T-helper 9 cell (primary cell): Measurements from ENCODE around the gene KYAT1.
"Not testable (repeated sequence)": the region's sequence is repeated elsewhere in the genome, so short reads cannot be mapped to it uniquely, and the experiment has no call there.

ENCODE experiments used
- DNase-seq: peaks from one replicate; pipeline ENCODE4 v3.0.0-alpha.2; 2020

Gene KYAT1

DNA sequence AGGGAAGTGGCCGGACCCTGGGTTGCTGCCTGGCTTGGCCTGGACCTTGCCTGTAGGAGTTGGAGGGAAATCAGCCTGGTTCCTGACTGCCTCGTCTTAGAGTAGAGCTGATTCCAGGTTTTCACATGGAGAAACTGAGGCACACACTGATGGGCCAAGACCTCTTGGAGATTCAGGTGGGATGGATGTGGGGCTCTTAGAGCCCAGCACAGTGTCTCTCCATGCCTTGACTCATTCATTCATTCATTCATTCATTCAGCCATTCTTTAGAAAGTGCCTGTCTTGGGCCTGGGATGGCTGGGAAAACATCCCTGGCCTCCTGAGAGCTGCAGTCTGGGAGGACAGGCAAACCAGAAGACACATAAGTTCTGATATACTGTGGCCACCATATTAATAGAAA lies 2.4 kb upstream of the KYAT1 start:
- DNase-seq, result no peak

DNA sequence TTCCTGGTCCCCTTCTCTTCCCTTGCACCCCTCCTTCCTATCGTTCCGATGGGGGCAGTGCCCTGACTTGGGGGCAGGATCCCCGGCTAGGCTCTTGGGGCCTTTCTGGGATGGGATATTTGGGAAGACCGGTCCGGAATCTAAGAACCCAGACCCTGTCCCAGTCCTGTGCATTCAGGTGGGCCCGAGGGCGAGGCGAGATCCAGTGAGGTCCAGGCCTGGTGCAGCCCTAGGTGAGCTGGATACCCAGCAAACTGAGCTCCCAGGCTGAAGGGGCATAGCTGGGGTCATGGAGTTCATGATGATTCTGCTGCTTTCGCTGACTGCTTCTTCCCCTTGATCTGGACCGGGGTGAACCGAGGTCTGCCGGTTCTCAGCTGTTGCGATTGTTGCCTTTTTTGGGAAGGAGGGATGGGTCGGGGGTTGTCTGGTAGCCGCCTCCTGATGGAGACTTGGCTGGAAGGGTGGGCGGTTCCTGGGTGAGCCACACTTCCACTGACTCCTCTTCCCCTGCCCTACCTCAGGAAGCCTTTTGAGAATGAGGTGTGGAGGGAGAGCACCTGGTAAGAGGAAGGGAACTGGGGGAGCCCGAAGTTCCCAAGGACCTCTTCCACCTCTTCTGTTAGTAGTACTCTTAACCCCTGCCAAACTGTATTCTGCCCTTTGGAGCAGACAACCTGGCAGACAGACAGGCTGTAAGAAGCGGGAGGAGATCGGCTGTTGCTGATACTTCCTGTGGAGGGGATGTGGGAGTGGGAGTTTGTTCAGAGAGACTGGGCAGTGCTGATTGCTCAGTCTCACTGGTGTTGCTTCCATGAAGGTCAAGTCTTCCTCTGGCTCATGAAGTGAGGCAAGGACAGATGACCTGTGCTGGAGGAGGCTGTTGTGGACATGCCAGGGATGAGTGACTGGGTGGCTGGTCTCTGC lies 1.2 kb upstream of the KYAT1 start:
- no peak for DNase-seq

- DNase-seq, result no peak
These were observed 3.9 kb downstream of the KYAT1 start for GRCh38 chr9:128877852-128878251.

GRCh38 chr9:128870941-128871265 lies 10.8 kb downstream of the KYAT1 start:
- DNase-seq, result not testable (repeated sequence)

DNA sequence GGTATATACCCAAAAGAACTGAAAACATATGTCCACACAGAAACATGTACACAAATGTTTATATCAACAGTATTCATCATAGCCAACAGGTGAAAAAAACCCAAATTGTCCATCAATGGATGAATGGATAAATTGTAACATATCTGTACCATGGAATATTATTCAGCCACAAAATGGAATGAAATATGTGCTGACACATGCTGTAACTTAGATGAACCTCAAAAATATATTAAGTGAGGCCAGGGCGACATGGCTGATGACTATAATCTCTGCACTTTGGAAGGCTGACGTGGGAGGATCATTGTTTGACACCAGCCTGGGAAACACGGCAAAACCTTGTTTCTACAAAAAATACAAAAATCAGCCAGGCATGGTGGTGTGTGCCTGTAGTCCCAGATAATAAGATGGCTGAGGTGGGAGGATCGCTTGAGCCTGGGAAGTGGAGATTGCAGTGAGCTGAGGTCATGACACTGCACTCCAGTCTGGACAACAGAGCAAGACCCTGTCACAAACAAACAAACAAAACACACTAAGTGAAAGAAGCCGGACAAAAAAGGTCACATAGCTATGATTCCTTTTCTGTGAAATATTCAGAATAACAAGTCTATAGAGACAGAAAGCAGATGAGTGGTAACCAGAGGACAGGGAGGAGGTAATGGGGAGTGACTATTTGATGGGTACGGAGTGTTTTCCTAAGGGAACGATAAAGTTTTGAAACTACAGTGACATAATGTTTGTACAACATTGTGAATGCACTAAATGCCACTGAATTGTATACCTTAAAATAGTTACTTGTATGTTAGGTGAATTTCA lies 11.4 kb downstream of the KYAT1 start:
- DNase-seq, result no peak

GRCh38 chr9:128863647-128864046 lies 18.1 kb downstream of the KYAT1 start:
- peak; percentile 86 for DNase-seq

DNA sequence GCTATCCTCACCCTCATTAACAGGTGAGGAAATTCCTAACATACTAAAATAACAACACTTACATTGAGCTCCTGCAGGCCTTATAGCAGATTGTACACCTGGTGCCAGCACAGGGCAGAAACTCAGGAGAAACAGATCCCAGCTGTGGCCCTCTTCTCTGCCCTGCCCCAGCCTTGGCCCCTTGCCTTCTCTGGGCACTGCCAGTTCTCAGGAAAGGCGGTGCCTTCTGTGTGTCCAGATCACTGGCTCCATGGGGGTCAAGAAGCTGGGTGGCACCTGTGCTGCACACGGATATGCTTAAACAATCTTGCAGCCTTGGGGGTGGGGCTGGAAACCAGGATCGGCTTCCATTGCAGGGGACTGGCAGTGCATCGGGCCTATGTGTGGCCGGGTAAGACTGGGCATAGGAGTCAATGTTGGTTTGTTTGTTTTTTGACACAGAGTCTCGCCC lies 19.3 kb downstream of the KYAT1 start:
- no peak for DNase-seq

DNA sequence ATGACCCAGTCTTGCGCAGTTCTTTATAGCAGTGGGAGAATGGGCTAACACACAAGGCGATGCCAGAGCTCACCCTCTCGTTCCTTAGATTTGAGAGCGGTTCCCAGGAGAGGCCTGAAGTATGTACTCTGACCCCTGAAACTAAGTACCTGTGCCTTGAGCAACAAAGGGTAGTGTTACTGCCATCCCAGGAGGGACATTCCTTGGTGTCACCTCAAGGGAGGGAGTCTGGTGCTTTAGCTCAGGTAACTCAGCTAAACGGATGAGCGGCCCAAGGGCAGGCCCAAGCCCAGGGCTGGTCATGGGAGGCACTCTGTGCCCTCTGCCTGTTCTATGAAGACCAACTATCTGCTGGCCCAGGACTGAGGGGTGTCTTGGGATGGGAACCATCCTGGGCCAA lies 20.2 kb downstream of the KYAT1 start:
- DNase-seq, result no peak

- no peak for DNase-seq
These were observed 20.8 kb downstream of the KYAT1 start for GRCh38 chr9:128860937-128861336.

DNA sequence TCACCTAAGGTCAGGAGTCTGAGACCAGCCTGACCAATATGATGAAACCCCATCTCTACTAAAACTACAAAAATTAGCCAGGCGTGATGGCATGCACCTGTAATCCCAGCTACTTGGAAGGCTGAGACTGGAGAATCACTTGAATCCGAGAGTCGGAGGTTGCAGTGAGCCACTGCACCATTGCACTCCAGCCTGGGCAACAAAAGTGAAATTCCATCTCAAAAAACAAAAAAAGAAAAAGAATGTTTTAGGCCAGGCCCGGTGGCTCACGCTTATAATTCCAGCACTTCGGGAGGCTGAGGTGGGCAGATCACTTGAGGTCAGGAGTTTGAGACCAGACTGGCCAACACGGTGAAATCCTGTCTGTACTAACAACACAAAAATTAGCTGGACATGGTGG lies 23.3 kb downstream of the KYAT1 start:
- not testable (repeated sequence) for DNase-seq

DNA sequence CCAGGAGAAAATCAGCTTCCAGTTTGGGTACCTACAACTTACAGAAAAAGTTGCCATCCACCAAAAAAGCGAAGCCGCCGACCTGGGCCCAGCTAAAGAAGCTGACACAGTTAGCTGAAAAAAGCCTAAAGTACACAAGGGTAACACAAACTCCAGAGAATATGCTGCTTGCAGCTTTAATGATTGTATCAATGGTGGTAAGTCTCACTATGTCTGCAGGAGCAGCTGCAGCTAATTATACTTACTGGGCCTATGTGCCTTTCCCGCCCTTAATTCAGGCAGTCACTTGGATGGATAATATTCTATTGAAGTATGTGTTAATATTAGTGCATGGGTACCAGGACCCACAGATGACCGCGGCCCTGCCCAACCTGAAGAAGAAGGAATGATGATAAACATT lies 27.3 kb downstream of the KYAT1 start:
- not testable (repeated sequence) for DNase-seq

DNA sequence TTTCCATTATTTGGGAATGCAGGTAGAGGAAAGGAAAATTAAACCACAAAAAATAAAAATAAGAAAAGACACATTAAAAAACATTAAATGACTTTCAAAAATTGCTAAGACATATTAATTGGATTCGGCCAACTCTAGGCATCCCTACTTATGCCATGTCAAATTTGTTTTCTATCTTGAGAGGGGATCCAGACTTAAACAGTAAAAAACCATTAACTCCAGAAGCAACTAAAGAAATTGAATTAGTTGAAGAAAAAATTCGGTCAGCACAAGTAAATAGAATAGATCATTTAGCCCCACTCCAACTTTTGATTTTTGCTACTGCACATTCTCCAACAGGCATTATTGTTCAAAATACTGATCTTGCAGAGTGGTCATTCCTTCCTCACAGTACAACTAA lies 29.1 kb downstream of the KYAT1 start:
- not testable (repeated sequence) for DNase-seq

GRCh38 chr9:128851779-128852600 lies 29.8 kb downstream of the KYAT1 start:
- not testable (repeated sequence) for DNase-seq

DNA sequence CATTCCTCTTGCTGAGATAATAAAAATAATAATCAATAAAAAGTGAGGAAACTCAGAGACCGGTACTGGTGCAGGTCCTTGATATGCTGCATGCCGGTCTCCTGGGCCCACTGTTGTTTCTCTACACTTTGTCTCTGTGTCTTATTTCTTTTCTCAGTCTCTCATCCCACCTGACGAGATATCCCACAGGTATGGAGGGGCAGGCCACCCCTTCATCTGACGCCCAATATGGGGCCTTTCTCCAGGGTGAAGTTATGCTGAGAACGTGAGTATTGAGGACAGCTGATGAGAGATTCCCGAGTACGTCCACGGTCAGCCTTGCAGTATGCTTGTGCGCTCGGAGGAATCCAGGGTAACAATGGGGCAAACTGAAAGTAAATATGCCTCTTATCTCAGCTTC lies 30.7 kb downstream of the KYAT1 start:
- not testable (repeated sequence) for DNase-seq

DNA sequence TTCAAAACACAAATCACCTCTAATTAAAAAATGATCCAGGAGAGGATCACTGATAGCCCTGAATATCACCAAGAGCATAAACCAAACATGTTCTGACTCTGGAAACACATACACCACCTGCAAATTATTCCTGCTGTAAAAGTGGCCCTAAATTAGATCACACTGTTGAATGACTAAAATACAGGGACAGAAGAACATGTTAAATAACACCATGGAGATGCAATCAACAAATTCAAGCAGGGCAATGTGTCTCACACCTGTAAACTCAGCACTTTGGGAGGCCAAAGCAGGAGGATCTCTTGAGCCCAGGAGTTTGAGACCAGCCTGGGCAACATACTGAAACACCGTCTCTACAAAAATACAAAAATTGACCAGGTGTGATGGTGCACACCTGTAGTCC lies 33.9 kb downstream of the KYAT1 start:
- DNase-seq, result no peak

- DNase-seq, result no peak
These were observed 35.1 kb downstream of the KYAT1 start for GRCh38 chr9:128846680-128847030.

- DNase-seq, result no peak
These were observed 36.4 kb downstream of the KYAT1 start for GRCh38 chr9:128845186-128845931.

- DNase-seq, result not testable (repeated sequence)
These were observed 38.6 kb downstream of the KYAT1 start for GRCh38 chr9:128843171-128843570.

DNA sequence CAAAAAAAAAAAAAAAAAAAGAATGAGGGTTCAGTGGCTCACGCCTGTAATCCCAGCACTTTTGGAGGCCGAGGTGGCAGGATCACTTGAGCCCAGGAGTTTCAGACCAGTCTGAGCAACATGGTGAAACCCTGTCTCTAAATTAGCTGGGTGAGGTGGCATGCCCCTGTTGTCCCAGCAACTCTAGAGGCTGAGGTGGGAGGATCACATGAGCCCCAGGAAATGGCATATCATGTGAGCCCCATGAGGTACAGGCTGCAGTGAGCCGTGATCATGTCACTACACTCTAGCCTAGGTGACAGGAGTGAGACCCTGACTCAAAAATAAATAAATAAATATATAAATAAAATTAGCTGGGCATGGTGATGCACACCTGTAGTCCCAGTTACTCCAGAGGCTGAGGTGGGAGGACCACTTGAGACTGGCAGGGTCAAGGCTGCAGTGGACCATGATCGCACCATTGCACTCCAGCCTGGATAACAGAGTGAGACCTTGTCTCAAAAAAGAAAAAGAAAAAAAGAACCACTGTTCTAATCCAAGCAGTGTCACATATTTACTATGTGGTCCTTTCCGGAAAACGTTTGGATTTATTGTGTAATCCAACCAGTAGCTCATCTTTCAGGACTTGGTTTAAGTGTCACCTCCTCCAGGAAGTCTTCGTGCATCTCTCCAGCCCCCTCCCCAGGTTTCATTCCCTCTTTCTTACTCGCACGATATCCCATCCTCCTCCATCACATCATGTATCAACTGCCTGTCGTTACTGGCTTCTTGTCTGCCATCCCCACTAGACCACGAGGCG lies 39.9 kb downstream of the KYAT1 start:
- DNase-seq, result no peak

DNA sequence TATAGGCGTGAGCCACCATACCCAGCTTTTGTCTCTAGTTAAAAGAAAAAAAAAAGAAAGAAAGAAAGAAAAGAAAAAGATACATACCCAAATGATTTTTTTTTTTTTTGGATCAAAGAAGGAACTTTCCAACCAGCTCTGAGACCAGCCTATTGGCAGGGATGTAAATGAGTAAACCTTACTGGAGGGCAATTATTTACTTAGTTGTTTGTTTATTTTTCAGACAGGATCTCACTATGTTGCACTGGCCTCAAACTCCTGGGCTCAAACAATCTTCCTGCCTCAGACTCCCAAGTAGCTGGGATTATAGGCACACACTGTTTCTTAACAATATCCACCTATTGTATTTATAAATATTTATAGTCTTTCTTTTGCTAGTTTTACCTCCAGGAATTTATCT lies 41.2 kb downstream of the KYAT1 start:
- no peak for DNase-seq

GRCh38 chr9:128838338-128838737 lies 43.4 kb downstream of the KYAT1 start:
- DNase-seq, result no peak
